CD4-positive, alpha-beta memory T cell (primary cell): Measurements from ENCODE around the gene UBASH3A. TPM values are rescaled to one million over a fixed set of nuclear protein-coding genes. Genes with fewer than 3 reads are reported as not detected.

Experiments used
- CTCF ChIA-PET: fragments of 350-600 bp; sonication (Branson Sonifier 250); formaldehyde crosslinking; loops from one replicate; lab custom pipeline; 2021; ENCODE audit warnings: inconsistent platforms; ENCODE audit not compliant: partially characterized antibody; lab: Charles Lee
- POLR2A ChIA-PET: fragments of 350-600 bp; sonication (Branson Sonifier 250); formaldehyde crosslinking; loops from one replicate; lab custom pipeline; 2021; ENCODE audit not compliant: partially characterized antibody; lab: Charles Lee
- DNase-seq, 5 donors: peaks; one replicate each; pipeline versions ENCODE4 v3.0.0 to v3.0.0-alpha.2; 2020 to 2022; ENCODE audit warnings: mixed read lengths in 1 of 5
- H3K27ac ChIP-seq: one replicate; pipeline ENCODE4 v1.7.0; 2013; ENCODE audit warnings: low read depth, low read length
- H3K27me3 ChIP-seq: 2 replicates; pipeline ENCODE4 v1.7.0; 2013; ENCODE audit warnings: mild to moderate bottlenecking, low read length, moderate library complexity; ENCODE audit not compliant: insufficient read depth
- H3K36me3 ChIP-seq: 2 replicates; pipeline ENCODE4 v1.7.0; 2013; ENCODE audit warnings: mild to moderate bottlenecking, low read length, moderate library complexity; ENCODE audit not compliant: insufficient read depth
- H3K4me1 ChIP-seq: 2 replicates; pipeline ENCODE4 v1.7.0; 2013; ENCODE audit warnings: mild to moderate bottlenecking, low read length, moderate library complexity; ENCODE audit not compliant: insufficient read depth
- H3K4me3 ChIP-seq, 2 donors: one replicate each; pipeline ENCODE4 v1.7.0; 2013; ENCODE audit warnings: low read length in 2 of 2, mild to moderate bottlenecking in 1 of 2
- H3K9me3 ChIP-seq, 2 donors: one replicate each; pipeline ENCODE4 v1.7.0; 2013; ENCODE audit warnings: low read length in 2 of 2, control low read depth in 1 of 2; ENCODE audit not compliant: control insufficient read depth in 1 of 2
- H3K27ac Mint-ChIP-seq, 7 donors: one replicate each; pipeline ENCODE4 v1.8.0; 2020 to 2021; ENCODE audit warnings: mixed read lengths in 7 of 7, mild to moderate bottlenecking in 6 of 7, inconsistent platforms in 3 of 7, moderate library complexity in 3 of 7
- H3K27me3 Mint-ChIP-seq, 2 donors: one replicate each; pipeline ENCODE4 v1.8.0; 2020 to 2021; ENCODE audit warnings: mixed read lengths in 2 of 2
- H3K36me3 Mint-ChIP-seq, 2 donors: one replicate each; pipeline ENCODE4 v1.8.0; 2020 to 2021; ENCODE audit warnings: mixed read lengths in 2 of 2, inconsistent platforms in 1 of 2, mild to moderate bottlenecking in 1 of 2
- H3K4me1 Mint-ChIP-seq, 4 donors: one replicate each; pipeline ENCODE4 v1.8.0; 2020 to 2021; ENCODE audit warnings: mixed read lengths in 4 of 4, mild to moderate bottlenecking in 1 of 4
- H3K4me3 Mint-ChIP-seq, 8 donors: one replicate each; pipeline ENCODE4 v1.8.0; 2020 to 2021; ENCODE audit warnings: mixed read lengths in 8 of 8, mild to moderate bottlenecking in 7 of 8, moderate library complexity in 6 of 8, inconsistent platforms in 3 of 8
- H3K9me3 Mint-ChIP-seq, 8 donors: one replicate each; pipeline ENCODE4 v1.8.0; 2020 to 2021; ENCODE audit warnings: mixed read lengths in 8 of 8, mild to moderate bottlenecking in 5 of 8, inconsistent platforms in 3 of 8, moderate library complexity in 1 of 8
- intact Hi-C: fragments of 100-400 bp; cut with micrococcal nuclease; formaldehyde crosslinking; loops from one replicate; pipeline ENCODE4 v1.15.1; 2023
- polyA plus RNA-seq, 2 donors: library from polyadenylated mRNA; unstranded; fragments of 300-500 nt; fragmentation: Illumina TruSeq; gene quantifications; one replicate each; pipeline ENCODE4 v1.2.3, GENCODE V29; 2021
- total RNA-seq, 2 experiments: library from RNA; stranded (reverse); gene quantifications; one replicate each; pipeline ENCODE4 v1.2.3, GENCODE V29; 2021

Gene UBASH3A
- total and polyA plus RNA-seq, 4 experiments from 2014 or later, result 43.1 to 93.6 (median 68.7) TPM

DNA sequence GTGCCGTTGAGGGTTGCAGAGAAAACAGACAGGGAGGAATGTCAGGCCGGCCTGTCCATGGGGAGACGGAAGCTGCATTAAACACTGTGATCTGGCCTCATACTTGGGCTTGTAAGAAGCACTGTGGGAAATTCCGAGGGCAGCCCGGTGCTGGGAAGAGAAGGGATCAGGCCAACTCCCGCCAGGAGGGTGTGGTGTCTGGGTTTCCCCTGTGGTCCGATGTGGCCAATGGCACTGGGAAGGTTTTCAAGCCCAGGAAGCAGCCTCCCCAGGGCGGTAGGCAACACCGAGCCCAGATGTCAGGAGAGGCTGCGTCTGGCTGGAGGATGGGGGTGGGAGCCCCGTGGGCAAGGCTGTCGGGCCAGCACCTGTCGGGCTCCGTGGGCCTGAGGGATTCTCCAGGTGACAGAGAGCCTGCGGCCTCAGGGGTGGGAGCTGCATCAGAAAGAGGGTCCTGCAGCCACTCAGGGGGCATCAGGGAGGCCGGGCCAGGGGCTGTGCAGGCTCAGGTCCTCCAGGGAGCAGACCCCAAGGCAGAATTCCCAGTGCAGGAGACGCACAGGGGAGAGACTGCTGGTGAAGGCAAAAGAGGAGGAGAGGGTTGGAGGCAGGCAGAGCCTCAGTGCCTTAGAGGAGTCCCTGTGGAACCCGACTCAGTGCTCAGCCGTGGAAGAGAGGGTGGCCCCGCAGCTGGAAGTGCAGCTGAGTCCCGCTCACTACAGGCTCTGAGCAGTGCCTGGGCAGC is 8.4 kb downstream of the UBASH3A start:
- Histone ChIP-seq H3K4me1 (peaks cover 98% of the 10 kb centered on the region), H3K9me3 (no peaks in the 10 kb centered on the region), H3K27ac (peak overlapping the region; percentile 92), H3K36me3 (peaks cover 78% of the 10 kb centered on the region), H3K27me3 (no peaks in the 10 kb centered on the region), H3K4me3 (no peak overlapping the region)
- CTCF ChIA-PET, result interaction anchor here (1.0 to 1.9 kb wide), 5 partner anchors 10 to 73 kb away, joined by 3 to 7 read pairs (median 3); no protein-coding TSS in a partner anchor
- H3K9me3 Mint-ChIP-seq, result no peaks in the 10 kb centered on the region
- no peak for DNase-seq
- H3K27ac Mint-ChIP-seq, result peak overlapping the region in 4 of 7 donors; percentile 50 to 100 (median 89)
- POLR2A ChIA-PET, result interaction anchor here (0.9 to 23.2 kb wide), 5 partner anchors 5 to 23 kb away, joined by 4 to 604 read pairs (median 4); partner anchors contain the start of gene UBASH3A
- no peaks in the 10 kb centered on the region for H3K27me3 Mint-ChIP-seq
- peak overlapping the region in 1 of 8 donors; percentile 61 for H3K4me3 Mint-ChIP-seq
- H3K4me1 Mint-ChIP-seq, result peaks cover 31 to 62% (median 47%) of the 10 kb centered on the region in 4 donors
- H3K36me3 Mint-ChIP-seq, result peaks cover 46 to 72% of the 10 kb centered on the region in 2 donors
- intact Hi-C loops, result no loop called here

DNA sequence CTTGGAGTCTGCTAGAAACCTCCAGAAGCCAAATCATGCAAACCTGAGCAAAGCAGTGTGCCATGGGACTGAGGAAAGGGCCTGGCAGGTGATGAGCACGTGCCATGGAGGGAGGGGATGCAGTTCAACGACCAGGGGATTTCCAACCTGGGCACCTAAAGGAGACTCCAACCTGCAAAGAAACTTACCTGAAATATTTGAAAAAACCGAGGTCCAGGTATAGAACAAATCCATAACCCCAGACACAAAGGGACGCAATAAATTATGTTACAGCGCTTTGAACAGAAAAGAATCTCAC is 8.9 kb downstream of the UBASH3A start:
- peaks cover 31 to 60% (median 46%) of the 10 kb centered on the region in 4 donors for H3K4me1 Mint-ChIP-seq
- ChIA-PET CTCF (interaction anchor here (1.1 to 1.9 kb wide), 3 partner anchors 10 to 74 kb away, joined by 3 to 7 read pairs (median 4); no protein-coding TSS in a partner anchor), POLR2A (interaction anchor here (1.4 to 23.2 kb wide), 3 partner anchors 6 to 20 kb away, joined by 4 to 604 read pairs (median 604); partner anchors contain the start of gene UBASH3A)
- H3K9me3 Mint-ChIP-seq, result no peaks in the 10 kb centered on the region
- Histone ChIP-seq H3K4me1 (peaks cover 95% of the 10 kb centered on the region), H3K27me3 (no peaks in the 10 kb centered on the region), H3K36me3 (peaks cover 72% of the 10 kb centered on the region), H3K27ac (peak overlapping the region; percentile 92), H3K9me3 (no peaks in the 10 kb centered on the region), H3K4me3 (no peak overlapping the region)
- peaks cover 46 to 72% of the 10 kb centered on the region in 2 donors for H3K36me3 Mint-ChIP-seq
- no peaks in the 10 kb centered on the region for H3K27me3 Mint-ChIP-seq
- H3K27ac Mint-ChIP-seq, result peak overlapping the region in 4 of 7 donors; percentile 50 to 100 (median 89)
- no peak for DNase-seq
- peak overlapping the region in 3 of 8 donors; percentile 31 to 61 (median 38) for H3K4me3 Mint-ChIP-seq
- intact Hi-C loops, result no loop called here

DNA sequence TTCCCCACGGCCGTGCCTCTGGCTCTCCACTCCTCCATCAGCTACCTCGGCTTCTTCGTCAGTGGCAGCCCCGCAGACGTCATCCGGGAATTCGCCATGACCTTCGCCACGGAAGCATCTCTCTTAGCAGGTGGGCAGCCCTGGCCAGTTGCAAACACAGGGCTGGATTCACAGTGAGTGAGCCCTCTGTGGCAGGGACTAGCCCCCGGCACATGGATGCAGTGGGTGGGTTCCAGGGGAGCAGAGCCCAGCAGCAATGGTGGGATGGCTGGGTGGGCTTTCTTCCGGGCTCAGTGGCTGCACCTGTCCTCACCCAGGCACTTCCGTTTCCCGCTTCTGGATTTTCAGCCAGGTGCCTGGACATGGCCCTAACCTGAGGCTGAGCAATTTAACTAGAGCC is 9.4 kb downstream of the UBASH3A start:
- no peak overlapping the region for H3K4me3 ChIP-seq
- H3K27me3 Mint-ChIP-seq, result no peaks in the 10 kb centered on the region
- no peaks in the 10 kb centered on the region for H3K27me3 ChIP-seq
- H3K36me3 Mint-ChIP-seq, result peaks cover 43 to 69% of the 10 kb centered on the region in 2 donors
- DNase-seq, result no peak
- intact Hi-C loops, result no loop called here
- no peaks in the 10 kb centered on the region for H3K9me3 ChIP-seq
- ChIA-PET POLR2A (interaction anchor here (1.4 to 23.2 kb wide), 3 partner anchors 6 to 20 kb away, joined by 4 to 604 read pairs (median 604); partner anchors contain the start of gene UBASH3A), CTCF (interaction anchor here (1.1 to 1.9 kb wide), 4 partner anchors 9 to 74 kb away, joined by 3 to 5 read pairs (median 4); no protein-coding TSS in a partner anchor)
- H3K4me1 ChIP-seq, result peaks cover 90% of the 10 kb centered on the region
- H3K9me3 Mint-ChIP-seq, result no peaks in the 10 kb centered on the region
- peaks cover 69% of the 10 kb centered on the region for H3K36me3 ChIP-seq
- peak overlapping the region in 6 of 8 donors; percentile 17 to 88 (median 30) for H3K4me3 Mint-ChIP-seq
- H3K27ac ChIP-seq, result peak overlapping the region; percentile 92
- peaks cover 27 to 57% (median 43%) of the 10 kb centered on the region in 4 donors for H3K4me1 Mint-ChIP-seq
- H3K27ac Mint-ChIP-seq, result peak overlapping the region in 5 of 7 donors; percentile 98 to 100 (median 99)

DNA sequence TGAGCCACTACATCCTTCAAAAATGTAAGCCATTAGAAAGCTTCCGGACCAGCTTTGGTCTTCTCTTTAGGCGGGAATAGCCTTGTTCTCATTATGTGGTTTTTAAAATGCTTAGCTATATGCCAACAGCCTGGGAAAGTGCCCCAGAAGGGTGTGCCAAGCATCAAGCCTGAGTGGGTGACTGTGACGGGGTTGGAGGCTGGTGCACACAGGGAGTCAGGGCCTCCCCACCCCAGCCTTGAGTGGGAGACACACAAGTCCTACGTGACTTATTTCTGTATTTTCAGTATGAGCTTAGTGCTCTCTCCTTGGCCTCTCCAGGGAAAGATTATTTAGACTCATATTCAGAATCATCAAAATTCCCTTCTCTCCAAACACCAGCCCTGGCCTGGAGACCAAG is 9.8 kb downstream of the UBASH3A start:
- H3K27me3 Mint-ChIP-seq, result no peaks in the 10 kb centered on the region
- H3K27ac ChIP-seq, result peak overlapping the region; percentile 92
- peaks cover 73% of the 10 kb centered on the region for H3K36me3 ChIP-seq
- peaks cover 23 to 54% (median 41%) of the 10 kb centered on the region in 4 donors for H3K4me1 Mint-ChIP-seq
- intact Hi-C loops, result no loop called here
- H3K9me3 Mint-ChIP-seq, result no peaks in the 10 kb centered on the region
- no peak for DNase-seq
- H3K9me3 ChIP-seq, result no peaks in the 10 kb centered on the region
- peaks cover 44 to 70% of the 10 kb centered on the region in 2 donors for H3K36me3 Mint-ChIP-seq
- no peak overlapping the region for H3K4me3 ChIP-seq
- POLR2A ChIA-PET, result interaction anchor here (1.4 to 23.2 kb wide), 3 partner anchors 7 to 21 kb away, joined by 4 to 604 read pairs (median 604); partner anchors contain the start of gene UBASH3A
- no peaks in the 10 kb centered on the region for H3K27me3 ChIP-seq
- H3K4me1 ChIP-seq, result peaks cover 90% of the 10 kb centered on the region
- H3K4me3 Mint-ChIP-seq, result peak overlapping the region in 6 of 8 donors; percentile 17 to 88 (median 30)
- H3K27ac Mint-ChIP-seq, result peak overlapping the region in 5 of 7 donors; percentile 98 to 100 (median 99)
- CTCF ChIA-PET, result interaction anchor here (1.1 to 1.9 kb wide), 4 partner anchors 9 to 75 kb away, joined by 3 to 5 read pairs (median 4); no protein-coding TSS in a partner anchor

DNA sequence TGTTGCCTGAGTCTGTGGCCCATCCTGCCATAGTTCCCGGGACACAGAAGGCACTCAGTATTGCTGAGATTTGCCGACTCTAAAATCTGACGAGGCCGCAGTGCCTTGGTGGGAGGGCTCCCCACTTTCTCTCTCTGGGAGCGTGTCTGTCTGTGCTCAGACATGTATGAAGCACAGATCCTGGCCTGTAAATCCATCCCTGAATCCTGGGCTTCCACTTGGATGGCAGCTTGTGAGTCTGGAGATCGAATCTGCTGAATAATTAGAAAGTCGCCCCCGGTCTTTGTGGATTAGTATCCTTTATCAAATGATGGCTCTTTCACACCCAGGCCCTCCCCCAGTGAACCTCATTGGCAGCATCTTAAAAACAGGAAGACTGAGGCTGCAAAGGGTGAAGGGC is 10.4 kb downstream of the UBASH3A start:
- H3K4me3 Mint-ChIP-seq, result peak overlapping the region in 7 of 8 donors; percentile 33 to 88 (median 61)
- no peaks in the 10 kb centered on the region for H3K9me3 ChIP-seq
- no peaks in the 10 kb centered on the region for H3K27me3 Mint-ChIP-seq
- H3K4me3 ChIP-seq, result no peak overlapping the region
- no peak for DNase-seq
- ChIA-PET CTCF (interaction anchor here (1.2 to 1.8 kb wide), 2 partner anchors 10 to 15 kb away, joined by 3 to 5 read pairs; no protein-coding TSS in a partner anchor), POLR2A (interaction anchor here (1.7 to 23.2 kb wide), 3 partner anchors 7 to 33 kb away, joined by 5 to 604 read pairs (median 604); partner anchors contain the start of gene UBASH3A)
- H3K27ac Mint-ChIP-seq, result peak overlapping the region in 5 of 7 donors; percentile 98 to 100 (median 99)
- H3K27ac ChIP-seq, result peak overlapping the region; percentile 92
- no peaks in the 10 kb centered on the region for H3K27me3 ChIP-seq
- H3K4me1 ChIP-seq, result peaks cover 88% of the 10 kb centered on the region
- peaks cover 50 to 73% of the 10 kb centered on the region in 2 donors for H3K36me3 Mint-ChIP-seq
- H3K36me3 ChIP-seq, result peaks cover 76% of the 10 kb centered on the region
- no peaks in the 10 kb centered on the region for H3K9me3 Mint-ChIP-seq
- intact Hi-C loops, result loop anchor here (2.0 kb wide), 1 partner anchor 13 kb away; no protein-coding TSS in a partner anchor
- H3K4me1 Mint-ChIP-seq, result peaks cover 24 to 56% (median 41%) of the 10 kb centered on the region in 4 donors

DNA sequence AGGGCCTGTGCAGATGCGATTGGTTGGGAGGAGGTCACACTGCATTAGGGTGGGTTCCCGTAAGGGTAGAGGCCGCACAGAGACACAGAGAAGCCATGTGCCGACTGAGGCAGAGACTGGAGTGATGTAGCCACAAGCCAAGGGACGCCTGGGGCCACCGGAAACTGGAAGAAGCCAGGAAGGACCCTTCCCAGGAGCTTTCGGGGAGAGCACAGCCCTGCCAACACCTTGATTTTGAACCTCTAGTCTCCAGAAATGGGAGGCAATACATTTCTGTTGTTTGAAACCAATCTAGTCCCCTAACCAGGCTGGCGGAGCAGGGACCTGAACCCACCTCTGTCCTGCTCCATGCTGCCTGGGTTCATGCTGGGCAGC is 10.8 kb downstream of the UBASH3A start:
- POLR2A ChIA-PET, result interaction anchor here (1.6 to 23.2 kb wide), 4 partner anchors 8 to 77 kb away, joined by 4 to 604 read pairs (median 304); partner anchors contain the start of gene UBASH3A
- Histone ChIP-seq H3K27ac (peak overlapping the region; percentile 92), H3K27me3 (no peaks in the 10 kb centered on the region), H3K4me3 (peak overlapping the region in 1 of 2 donors; percentile 25), H3K9me3 (no peaks in the 10 kb centered on the region), H3K36me3 (peaks cover 76% of the 10 kb centered on the region), H3K4me1 (peaks cover 86% of the 10 kb centered on the region)
- DNase-seq, result no peak
- Mint-ChIP-seq H3K4me1 (peaks cover 24 to 56% (median 41%) of the 10 kb centered on the region in 4 donors), H3K9me3 (no peaks in the 10 kb centered on the region), H3K27ac (peak overlapping the region in 5 of 7 donors; percentile 98 to 100 (median 99)), H3K4me3 (peak overlapping the region; percentile 61 to 88 (median 72)), H3K36me3 (peaks cover 50 to 73% of the 10 kb centered on the region in 2 donors), H3K27me3 (no peaks in the 10 kb centered on the region)
- intact Hi-C loops, result loop anchor here (2.0 kb wide), 1 partner anchor 14 kb away; no protein-coding TSS in a partner anchor
- CTCF ChIA-PET, result interaction anchor here (1.8 kb wide), 1 partner anchor 10 kb away, joined by 5 read pairs; no protein-coding TSS in a partner anchor
